ENCODE data around the gene CBLN3.

Gene CBLN3

GRCh38 chr14:24422694-24423601 is 6.5 kb downstream of the CBLN3 start:
- Histone ChIP-seq H2BK12ac (ENCODE audit: low read length) (no peak overlapping the region), H4K8ac (ENCODE audit: low read depth, low read length) (no peak overlapping the region), H3K9ac (ENCODE audit: low read length) (no peak overlapping the region), H3K18ac (ENCODE audit: low read length) (no peak overlapping the region), H3K14ac (ENCODE audit: low read length) (no peak overlapping the region), H2BK120ac (ENCODE audit: insufficient read depth, low read length, poor library complexity) (no peak overlapping the region), H2AK5ac (ENCODE audit: low read length) (no peak overlapping the region), H3K79me1 (ENCODE audit: low read length) (no peaks in the 10 kb centered on the region), H3K4ac (ENCODE audit: low read depth, low read length) (no peak overlapping the region), H3K4me1 (ENCODE audit: control insufficient read depth in 1 of 2, insufficient read depth in 2 of 2, low read length in 2 of 2) (peaks cover 0 to 2% of the 10 kb centered on the region in 2 experiments), H3K4me2 (ENCODE audit: low read length) (no peak overlapping the region), H3K36me3 (ENCODE audit: control insufficient read depth in 1 of 2, insufficient read depth in 2 of 2, low read length in 2 of 2) (no peaks in the 10 kb centered on the region), H4K91ac (ENCODE audit: low read depth, low read length) (no peak overlapping the region), H2BK5ac (ENCODE audit: low read depth, low read length, poor library complexity) (no peak overlapping the region), H3K23ac (ENCODE audit: low read length) (no peak overlapping the region), H2AFZ (ENCODE audit: insufficient read depth, low read length, poor library complexity) (no peak overlapping the region), H3K4me3 (ENCODE audit: low read depth, low read length) (no peak overlapping the region), H4K12ac (ENCODE audit: low read depth, low read length) (no peak overlapping the region), H3K79me2 (ENCODE audit: control insufficient read depth, insufficient read depth, low read length, poor library complexity) (no peaks in the 10 kb centered on the region), H3K9me3 (ENCODE audit: insufficient read depth, low read depth, low read length) (peaks cover 3% of the 10 kb centered on the region), H3K27me3 (ENCODE audit: insufficient read depth, low read length) (no peaks in the 10 kb centered on the region), H3K27ac (ENCODE audit: low read depth, low read length) (no peak overlapping the region)
- no CpG with 5 or more reads among the region's 12 CpGs for WGBS (ENCODE audit: extremely low coverage, insufficient coverage, insufficient read length)
- peak in 1 of 2 donors; percentile 40 for DNase-seq

GRCh38 chr14:24422261-24422660 is 7.2 kb downstream of the CBLN3 start:
- Histone ChIP-seq H3K4ac (ENCODE audit: low read depth, low read length) (no peak overlapping the region), H3K4me2 (ENCODE audit: low read length) (no peak overlapping the region), H4K12ac (ENCODE audit: low read depth, low read length) (no peak overlapping the region), H3K23ac (ENCODE audit: low read length) (no peak overlapping the region), H3K79me2 (ENCODE audit: control insufficient read depth, insufficient read depth, low read length, poor library complexity) (no peaks in the 10 kb centered on the region), H4K91ac (ENCODE audit: low read depth, low read length) (no peak overlapping the region), H3K9ac (ENCODE audit: low read length) (no peak overlapping the region), H3K4me3 (ENCODE audit: low read depth, low read length) (no peak overlapping the region), H3K79me1 (ENCODE audit: low read length) (no peaks in the 10 kb centered on the region), H2AFZ (ENCODE audit: insufficient read depth, low read length, poor library complexity) (no peak overlapping the region), H3K9me3 (ENCODE audit: insufficient read depth, low read depth, low read length) (peaks cover 3% of the 10 kb centered on the region), H2AK5ac (ENCODE audit: low read length) (no peak overlapping the region), H2BK120ac (ENCODE audit: insufficient read depth, low read length, poor library complexity) (no peak overlapping the region), H3K27me3 (ENCODE audit: insufficient read depth, low read length) (no peaks in the 10 kb centered on the region), H2BK12ac (ENCODE audit: low read length) (no peak overlapping the region), H3K36me3 (ENCODE audit: control insufficient read depth in 1 of 2, insufficient read depth in 2 of 2, low read length in 2 of 2) (no peaks in the 10 kb centered on the region), H4K8ac (ENCODE audit: low read depth, low read length) (no peak overlapping the region), H3K18ac (ENCODE audit: low read length) (no peak overlapping the region), H2BK5ac (ENCODE audit: low read depth, low read length, poor library complexity) (no peak overlapping the region), H3K14ac (ENCODE audit: low read length) (no peak overlapping the region), H3K4me1 (ENCODE audit: control insufficient read depth in 1 of 2, insufficient read depth in 2 of 2, low read length in 2 of 2) (peaks cover 0 to 2% of the 10 kb centered on the region in 2 experiments), H3K27ac (ENCODE audit: low read depth, low read length) (no peak overlapping the region)
- DNase-seq, result no peak
- no CpG with 5 or more reads among the region's 4 CpGs for WGBS (ENCODE audit: extremely low coverage, insufficient coverage, insufficient read length)

GRCh38 chr14:24418492-24418873 is 11.0 kb downstream of the CBLN3 start:
- no peak overlapping the region for H3K9ac ChIP-seq (ENCODE audit: low read length)
- H3K14ac ChIP-seq (ENCODE audit: low read length), result no peak overlapping the region
- no peaks in the 10 kb centered on the region for H3K79me1 ChIP-seq (ENCODE audit: low read length)
- no peak overlapping the region for H3K23ac ChIP-seq (ENCODE audit: low read length)
- H3K4me1 ChIP-seq (ENCODE audit: control insufficient read depth in 1 of 2, insufficient read depth in 2 of 2, low read length in 2 of 2), result peaks cover 0 to 2% of the 10 kb centered on the region in 2 experiments
- H2AK5ac ChIP-seq (ENCODE audit: low read length), result no peak overlapping the region
- no peak overlapping the region for H3K4ac ChIP-seq (ENCODE audit: low read depth, low read length)
- no peak overlapping the region for H3K27ac ChIP-seq (ENCODE audit: low read depth, low read length)
- H3K27me3 ChIP-seq (ENCODE audit: insufficient read depth, low read length), result no peaks in the 10 kb centered on the region
- no peak overlapping the region for H4K12ac ChIP-seq (ENCODE audit: low read depth, low read length)
- H2AFZ ChIP-seq (ENCODE audit: insufficient read depth, low read length, poor library complexity), result no peak overlapping the region
- H4K8ac ChIP-seq (ENCODE audit: low read depth, low read length), result no peak overlapping the region
- no peaks in the 10 kb centered on the region for H3K9me3 ChIP-seq (ENCODE audit: insufficient read depth, low read depth, low read length)
- H4K91ac ChIP-seq (ENCODE audit: low read depth, low read length), result no peak overlapping the region
- no peak for DNase-seq
- no peak overlapping the region for H2BK120ac ChIP-seq (ENCODE audit: insufficient read depth, low read length, poor library complexity)
- no peak overlapping the region for H3K4me2 ChIP-seq (ENCODE audit: low read length)
- H2BK12ac ChIP-seq (ENCODE audit: low read length), result no peak overlapping the region
- H3K4me3 ChIP-seq (ENCODE audit: low read depth, low read length), result no peak overlapping the region
- H3K79me2 ChIP-seq (ENCODE audit: control insufficient read depth, insufficient read depth, low read length, poor library complexity), result no peaks in the 10 kb centered on the region
- no peak overlapping the region for H3K18ac ChIP-seq (ENCODE audit: low read length)
- peaks cover 23 to 25% of the 10 kb centered on the region in 2 experiments for H3K36me3 ChIP-seq (ENCODE audit: control insufficient read depth in 1 of 2, insufficient read depth in 2 of 2, low read length in 2 of 2)
- H2BK5ac ChIP-seq (ENCODE audit: low read depth, low read length, poor library complexity), result no peak overlapping the region
- WGBS (ENCODE audit: extremely low coverage, insufficient coverage, insufficient read length), result no CpG with 5 or more reads among the region's 6 CpGs

- H3K18ac ChIP-seq (ENCODE audit: low read length), result no peak overlapping the region
- H4K12ac ChIP-seq (ENCODE audit: low read depth, low read length), result no peak overlapping the region
- H3K4ac ChIP-seq (ENCODE audit: low read depth, low read length), result no peak overlapping the region
- no peaks in the 10 kb centered on the region for H3K79me1 ChIP-seq (ENCODE audit: low read length)
- no peaks in the 10 kb centered on the region for H3K4me1 ChIP-seq (ENCODE audit: control insufficient read depth in 1 of 2, insufficient read depth in 2 of 2, low read length in 2 of 2)
- no peaks in the 10 kb centered on the region for H3K9me3 ChIP-seq (ENCODE audit: insufficient read depth, low read depth, low read length)
- no CpG with 5 or more reads among the region's 6 CpGs for WGBS (ENCODE audit: extremely low coverage, insufficient coverage, insufficient read length)
- H4K8ac ChIP-seq (ENCODE audit: low read depth, low read length), result no peak overlapping the region
- no peak overlapping the region for H2BK5ac ChIP-seq (ENCODE audit: low read depth, low read length, poor library complexity)
- no peak overlapping the region for H2BK120ac ChIP-seq (ENCODE audit: insufficient read depth, low read length, poor library complexity)
- no peak overlapping the region for H3K9ac ChIP-seq (ENCODE audit: low read length)
- H2AK5ac ChIP-seq (ENCODE audit: low read length), result no peak overlapping the region
- no peak overlapping the region for H2AFZ ChIP-seq (ENCODE audit: insufficient read depth, low read length, poor library complexity)
- H3K27ac ChIP-seq (ENCODE audit: low read depth, low read length), result no peak overlapping the region
- H3K36me3 ChIP-seq (ENCODE audit: control insufficient read depth in 1 of 2, insufficient read depth in 2 of 2, low read length in 2 of 2), result peaks cover 27 to 28% of the 10 kb centered on the region in 2 experiments
- no peak overlapping the region for H3K23ac ChIP-seq (ENCODE audit: low read length)
- H3K4me3 ChIP-seq (ENCODE audit: low read depth, low read length), result no peak overlapping the region
- DNase-seq, result no peak
- H3K4me2 ChIP-seq (ENCODE audit: low read length), result no peak overlapping the region
- no peaks in the 10 kb centered on the region for H3K79me2 ChIP-seq (ENCODE audit: control insufficient read depth, insufficient read depth, low read length, poor library complexity)
- H3K27me3 ChIP-seq (ENCODE audit: insufficient read depth, low read length), result no peaks in the 10 kb centered on the region
- no peak overlapping the region for H2BK12ac ChIP-seq (ENCODE audit: low read length)
- no peak overlapping the region for H4K91ac ChIP-seq (ENCODE audit: low read depth, low read length)
- no peak overlapping the region for H3K14ac ChIP-seq (ENCODE audit: low read length)
Measured at GRCh38 chr14:24417832-24418491, 11.5 kb downstream of the CBLN3 start.
